Measurements from ENCODE around the gene KIF3B. TPM values are rescaled to one million over a fixed set of nuclear protein-coding genes. Genes with fewer than 3 reads are reported as not detected.

The KIF3B gene
- 36.7 and 42.2 TPM in 2 replicates for total RNA-seq

GRCh38 chr20:32277361-32278198, at the start of gene KIF3B:
KIF3B (plus strand) TSS chr20:32277651; CDS start chr20:32309778, 32,127 bp downstream.

GRCh38 chr20:32357869-32358631, 80.6 kb downstream of the KIF3B start, which contains the start of gene ASXL1:
ASXL1 (plus strand) TSS chr20:32358331; CDS start chr20:32358776, 445 bp downstream.

Other genes starting within 250 kb of the KIF3B start
- gene HCK, start 225.4 kb upstream of the KIF3B start, total RNA-seq: 0.11 TPM in 1 of 2 replicates, not detected in the other
- gene TM9SF4, start 167.9 kb upstream of the KIF3B start, total RNA-seq: 46.8 and 48.2 TPM in 2 replicates
- 2.4 and 2.6 TPM in 2 replicates for gene PLAGL2, start 69.9 kb upstream of the KIF3B start, total RNA-seq
- gene POFUT1, start 69.8 kb upstream of the KIF3B start, total RNA-seq: 47.6 and 49.4 TPM in 2 replicates
- 69.1 and 74.6 TPM in 2 replicates for gene ASXL1, start 80.7 kb downstream of the KIF3B start, total RNA-seq